ENCODE results near the gene MYO5A.
"Not testable (repeated sequence)": the region's sequence is repeated elsewhere in the genome, so short reads cannot be mapped to it uniquely, and the experiment has no call there.

Gene MYO5A

DNA sequence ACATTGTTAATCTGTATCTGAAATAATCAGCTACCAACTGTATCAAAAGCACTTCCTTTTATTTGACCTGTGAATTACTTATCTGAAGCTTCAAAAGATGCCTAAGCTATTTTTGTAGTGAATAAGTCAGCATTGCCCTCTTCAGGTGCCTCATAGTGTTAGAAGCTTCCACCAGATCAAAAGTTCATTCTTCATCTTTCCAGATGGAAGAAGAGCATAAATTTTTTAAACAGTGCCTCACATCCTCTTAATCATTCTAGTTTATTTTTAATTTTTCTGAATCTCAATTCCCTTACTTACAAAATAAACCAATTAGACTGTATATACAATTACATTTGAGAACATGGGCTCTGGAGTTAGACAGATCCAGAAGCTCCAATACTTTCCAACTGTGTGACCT is 65.0 kb downstream of the MYO5A start:
- no peak for DNase-seq (ENCODE audit: low read depth)

DNA sequence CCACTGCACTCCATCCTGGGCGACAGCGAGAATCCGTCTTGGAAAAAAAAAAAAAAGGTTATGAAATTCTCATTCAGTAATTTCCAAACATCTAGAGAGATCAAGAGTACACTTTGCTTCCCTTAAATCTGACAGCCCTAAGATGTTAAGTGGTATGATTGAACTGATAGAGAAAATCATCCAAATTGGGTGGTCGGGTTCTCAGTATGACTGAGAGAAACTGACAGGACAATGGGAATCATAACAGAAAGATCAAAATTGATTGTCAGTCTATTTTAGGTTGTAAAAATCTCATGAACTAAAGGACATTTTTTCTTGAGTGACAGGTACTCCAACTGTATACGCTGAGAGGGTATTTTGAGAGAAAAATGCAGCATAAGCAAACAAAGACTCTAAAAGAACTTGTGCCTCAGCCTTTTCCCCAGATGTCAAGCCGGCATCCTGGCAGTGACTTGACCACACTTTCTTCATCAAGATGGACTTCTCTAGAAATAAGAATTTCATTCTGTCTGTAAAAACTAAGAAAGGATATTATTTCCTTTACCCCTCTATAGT is 65.8 kb downstream of the MYO5A start:
- no peak for DNase-seq (ENCODE audit: low read depth)

- not testable (repeated sequence) for DNase-seq (ENCODE audit: low read depth)
Measured at GRCh38 chr15:52459701-52460100, 69.0 kb downstream of the MYO5A start.

DNA sequence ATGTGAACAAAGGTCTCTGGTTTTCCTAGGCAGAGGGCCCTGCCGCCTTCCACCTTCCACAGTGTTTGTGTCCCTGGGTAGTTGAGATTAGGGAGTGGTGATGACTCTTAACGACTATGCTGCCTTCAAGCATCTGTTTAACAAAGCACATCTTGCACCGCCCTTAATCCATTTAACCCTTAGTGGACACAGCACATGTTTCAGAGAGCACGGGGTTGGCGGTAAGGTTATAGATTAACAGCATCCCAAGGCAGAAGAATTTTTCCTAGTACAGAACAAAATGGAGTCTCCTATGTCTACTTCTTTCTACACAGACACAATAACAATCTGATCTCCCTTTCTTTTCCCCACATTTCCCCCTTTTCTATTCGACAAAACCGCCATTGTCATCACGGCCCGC is 69.4 kb downstream of the MYO5A start:
- not testable (repeated sequence) for DNase-seq (ENCODE audit: low read depth)

DNA sequence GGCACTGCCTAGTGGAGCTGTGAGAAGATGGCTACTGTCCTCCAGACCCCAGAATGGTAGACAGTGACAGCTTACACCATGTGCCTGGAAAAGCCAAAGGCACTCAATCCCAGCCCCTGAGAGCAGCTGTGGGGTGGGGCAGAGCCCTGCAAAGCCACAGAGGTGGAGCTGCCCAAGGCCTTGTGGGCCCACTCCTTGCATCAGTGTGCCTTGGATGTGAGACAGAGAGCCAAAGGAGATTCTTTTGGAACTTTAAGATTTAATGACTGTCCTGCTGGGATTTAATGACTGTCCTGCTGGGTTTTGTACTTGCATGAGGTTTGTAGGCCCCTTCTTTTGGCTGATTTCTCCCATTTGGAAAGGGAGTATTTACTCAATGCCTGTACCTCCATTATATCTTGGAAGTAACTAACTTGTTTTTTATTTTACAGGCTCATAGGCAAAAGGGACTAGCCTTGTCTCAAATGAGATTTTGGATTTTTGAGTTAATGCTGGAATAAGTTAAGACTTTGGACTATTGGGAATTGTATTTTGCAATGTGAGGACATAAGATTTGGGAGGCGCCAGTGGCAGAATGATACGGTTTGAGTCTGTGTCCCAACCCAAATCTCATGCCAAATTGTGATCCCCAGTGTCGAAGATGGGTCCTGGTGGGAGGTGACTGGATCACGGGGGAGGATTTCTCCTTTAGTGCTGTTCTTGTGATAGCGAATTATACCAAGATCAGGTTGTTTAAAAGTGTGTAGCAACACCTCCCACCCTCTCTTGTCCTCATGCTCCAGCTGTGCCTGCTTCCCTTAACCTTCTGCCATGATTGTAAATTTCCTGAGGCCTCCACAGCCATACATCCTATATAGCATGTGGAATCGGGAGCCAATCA is 80.4 kb downstream of the MYO5A start:
- DNase-seq (ENCODE audit: low read depth): no peak

DNA sequence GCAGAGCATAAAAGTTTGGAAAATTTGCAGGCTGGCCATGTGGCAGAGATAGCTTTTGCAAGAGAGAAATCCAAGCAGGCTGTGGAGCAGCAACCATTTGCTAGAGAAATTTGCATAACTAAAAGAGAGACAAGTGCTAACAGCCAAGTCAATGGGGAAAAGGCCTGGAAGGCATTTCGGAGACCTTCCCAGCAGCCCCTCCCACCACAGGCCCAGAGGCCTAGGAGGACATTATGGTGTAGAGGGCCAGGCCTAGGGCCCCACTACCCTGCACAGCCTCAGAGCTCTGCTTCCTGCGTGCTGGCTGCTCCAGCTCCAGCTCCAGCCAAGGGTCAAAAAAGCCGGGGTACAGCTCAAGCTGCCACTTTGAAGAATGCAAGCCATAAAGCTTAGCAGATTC is 82.7 kb downstream of the MYO5A start:
- no peak for DNase-seq (ENCODE audit: low read depth)

DNA sequence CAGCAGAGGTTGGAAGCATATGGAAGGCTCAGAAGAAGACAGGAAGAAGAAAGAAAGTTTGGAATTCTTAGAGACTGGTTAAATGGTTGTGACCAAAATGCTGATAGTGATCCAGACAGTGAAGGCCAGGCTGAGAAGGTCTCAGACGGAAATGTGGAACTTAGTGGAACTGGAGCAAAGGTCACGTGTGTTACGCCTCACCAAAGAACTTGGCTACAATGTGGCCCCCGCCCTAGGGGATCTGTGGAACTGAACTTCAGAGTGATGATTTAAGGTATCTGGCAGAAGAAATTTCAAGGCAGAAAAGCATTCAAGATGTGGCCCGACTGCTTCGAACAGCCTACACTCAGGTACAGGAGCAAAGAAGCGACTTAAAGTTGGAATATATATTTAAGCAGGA is 83.1 kb downstream of the MYO5A start:
- DNase-seq (ENCODE audit: low read depth): no peak

GRCh38 chr15:52443205-52443604 is 85.5 kb downstream of the MYO5A start:
- not testable (repeated sequence) for DNase-seq (ENCODE audit: low read depth)

DNA sequence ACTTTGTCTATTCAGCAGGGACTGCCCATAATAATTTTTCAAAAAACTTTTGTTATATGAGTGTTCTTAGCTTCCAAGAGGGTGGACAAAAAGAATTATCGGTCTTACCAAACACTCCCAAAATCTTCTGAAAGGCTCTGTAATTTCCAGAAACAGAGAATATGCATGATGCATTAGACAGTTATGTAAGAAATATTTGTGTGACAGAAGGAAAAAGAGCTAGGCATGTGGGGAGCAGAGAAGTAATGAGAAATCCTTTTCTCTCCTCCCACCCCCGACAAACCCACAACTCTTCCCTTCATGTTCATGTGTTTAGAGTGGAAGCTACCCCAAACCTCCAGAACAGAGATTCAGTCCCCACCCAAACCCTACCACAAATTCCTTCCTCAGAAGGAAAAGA is 86.8 kb downstream of the MYO5A start:
- DNase-seq (ENCODE audit: low read depth): no peak

GRCh38 chr15:52440946-52441345 is 87.7 kb downstream of the MYO5A start:
- DNase-seq (ENCODE audit: low read depth): no peak

GRCh38 chr15:52440414-52440813 is 88.3 kb downstream of the MYO5A start:
- DNase-seq (ENCODE audit: low read depth): no peak

GRCh38 chr15:52439470-52439869 is 89.2 kb downstream of the MYO5A start:
- no peak for DNase-seq (ENCODE audit: low read depth)

DNA sequence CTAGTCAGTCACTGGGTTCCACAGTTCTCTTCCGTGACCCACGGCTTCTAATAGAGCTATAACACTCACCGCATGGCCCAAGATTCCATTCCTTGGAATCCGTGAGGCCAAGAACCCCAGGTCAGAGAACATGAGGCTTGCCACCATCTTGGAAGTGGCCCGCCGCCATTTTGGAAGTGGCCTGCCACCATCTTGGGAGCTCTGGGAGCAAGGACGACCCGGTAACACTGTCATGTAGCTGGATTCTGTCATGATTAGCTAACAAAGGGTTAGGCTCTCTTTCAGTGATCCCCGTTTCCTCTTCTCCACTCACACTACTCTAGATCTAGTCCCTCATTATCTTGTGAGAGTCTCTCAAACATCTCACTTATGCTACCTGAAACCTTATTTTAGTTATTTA is 89.6 kb downstream of the MYO5A start:
- DNase-seq (ENCODE audit: low read depth): not testable (repeated sequence)

GRCh38 chr15:52438047-52438446 is 90.6 kb downstream of the MYO5A start:
- no peak for DNase-seq (ENCODE audit: low read depth)

GRCh38 chr15:52437646-52438045 is 91.0 kb downstream of the MYO5A start:
- DNase-seq (ENCODE audit: low read depth): no peak

- DNase-seq (ENCODE audit: low read depth): no peak
Measured at GRCh38 chr15:52436981-52437380, 91.7 kb downstream of the MYO5A start.

GRCh38 chr15:52434885-52435284 is 93.8 kb downstream of the MYO5A start:
- DNase-seq (ENCODE audit: low read depth): no peak

DNA sequence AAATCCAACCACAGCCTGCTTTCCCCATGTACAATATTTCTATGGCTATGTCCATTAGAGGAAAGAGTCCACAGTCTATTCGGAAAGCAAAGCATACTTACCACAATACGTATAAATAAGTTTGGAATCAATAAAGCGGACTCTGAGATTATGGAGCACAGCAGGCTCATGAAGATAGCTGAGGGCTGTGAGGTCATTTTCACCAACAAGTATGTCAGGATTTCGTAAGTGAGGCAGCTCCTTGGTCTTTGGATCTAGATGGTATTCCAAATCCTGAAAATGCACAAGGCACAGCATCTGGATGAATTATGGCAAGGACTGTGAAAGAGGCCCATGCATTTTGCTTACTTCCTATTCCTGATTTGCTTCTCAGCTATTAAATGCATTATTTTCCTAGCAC is 100.4 kb downstream of the MYO5A start:
- DNase-seq (ENCODE audit: low read depth): no peak

GRCh38 chr15:52427804-52428203 is 100.9 kb downstream of the MYO5A start:
- no peak for DNase-seq (ENCODE audit: low read depth)

GRCh38 chr15:52424856-52425431 is 103.7 kb downstream of the MYO5A start:
- DNase-seq (ENCODE audit: low read depth): no peak

GRCh38 chr15:52423852-52424251 is 104.8 kb downstream of the MYO5A start:
- DNase-seq (ENCODE audit: low read depth): no peak

DNA sequence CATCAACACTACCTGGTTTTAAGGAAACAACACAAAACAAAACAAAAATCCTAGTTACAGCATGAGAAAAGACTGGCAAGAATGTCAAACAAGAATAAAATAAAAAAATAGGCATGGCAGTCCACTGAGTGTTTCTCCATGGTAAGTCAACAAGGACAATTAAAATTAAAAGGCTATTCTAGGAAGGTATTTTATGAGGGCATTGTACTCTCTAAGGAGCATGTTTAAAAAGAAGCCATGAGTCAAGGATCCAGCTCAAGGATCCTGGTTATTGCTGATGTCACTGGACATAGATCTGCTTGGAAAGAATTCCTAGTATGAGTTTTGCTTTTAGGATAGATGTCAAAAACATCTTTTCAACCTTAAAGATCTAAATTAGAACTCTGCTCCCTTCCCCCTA is 106.7 kb downstream of the MYO5A start:
- no peak for DNase-seq (ENCODE audit: low read depth)

GRCh38 chr15:52421029-52421428 is 107.7 kb downstream of the MYO5A start:
- no peak for DNase-seq (ENCODE audit: low read depth)

Measured in activated T-helper 1 cell treated with Interleukin-2 at 50 U/mL for 16 hours (primary cell).